ENCODE data around the gene ANKRD28.

Gene ANKRD28

DNA sequence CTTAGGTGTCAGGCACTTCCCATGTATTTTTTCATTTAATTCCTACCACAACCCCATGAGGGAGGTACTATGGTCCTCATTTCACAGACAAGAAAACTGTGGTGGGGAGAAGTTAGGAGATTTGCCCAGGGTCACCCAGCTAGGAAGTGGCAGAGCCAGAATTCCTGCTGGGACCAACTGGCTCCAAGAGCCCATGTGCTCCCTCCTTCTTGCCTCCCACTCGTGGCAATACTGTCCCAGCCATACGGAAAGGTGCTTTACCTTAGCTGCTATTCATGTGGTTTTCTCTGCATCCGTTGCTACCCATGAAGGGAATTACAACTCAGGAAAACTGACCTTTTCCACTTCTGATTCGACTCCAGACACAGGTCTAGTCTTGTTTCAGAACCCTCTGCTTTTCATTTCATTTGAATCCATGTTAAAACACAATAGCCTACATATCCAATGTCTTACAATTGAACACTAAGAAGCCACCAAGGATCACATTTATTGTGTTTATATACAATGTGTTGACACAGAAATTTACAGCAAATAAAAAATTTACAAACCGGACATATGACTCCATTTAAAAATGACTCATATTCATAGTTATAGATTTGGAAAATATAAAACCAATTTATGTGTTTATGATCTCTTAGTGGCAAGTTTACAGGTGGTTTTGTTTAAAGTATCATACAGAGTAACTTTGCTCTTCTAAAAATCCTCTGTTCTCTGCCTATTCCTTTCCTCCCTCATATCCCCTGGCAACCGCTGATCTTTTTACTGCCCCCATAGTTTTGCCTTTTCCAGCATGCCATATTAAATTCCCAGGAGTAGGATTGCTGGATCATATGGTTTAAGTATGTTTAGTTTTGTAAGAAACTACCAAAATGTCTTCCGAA is 137.5 kb downstream of the ANKRD28 start:
- DNase-seq: no peak

DNA sequence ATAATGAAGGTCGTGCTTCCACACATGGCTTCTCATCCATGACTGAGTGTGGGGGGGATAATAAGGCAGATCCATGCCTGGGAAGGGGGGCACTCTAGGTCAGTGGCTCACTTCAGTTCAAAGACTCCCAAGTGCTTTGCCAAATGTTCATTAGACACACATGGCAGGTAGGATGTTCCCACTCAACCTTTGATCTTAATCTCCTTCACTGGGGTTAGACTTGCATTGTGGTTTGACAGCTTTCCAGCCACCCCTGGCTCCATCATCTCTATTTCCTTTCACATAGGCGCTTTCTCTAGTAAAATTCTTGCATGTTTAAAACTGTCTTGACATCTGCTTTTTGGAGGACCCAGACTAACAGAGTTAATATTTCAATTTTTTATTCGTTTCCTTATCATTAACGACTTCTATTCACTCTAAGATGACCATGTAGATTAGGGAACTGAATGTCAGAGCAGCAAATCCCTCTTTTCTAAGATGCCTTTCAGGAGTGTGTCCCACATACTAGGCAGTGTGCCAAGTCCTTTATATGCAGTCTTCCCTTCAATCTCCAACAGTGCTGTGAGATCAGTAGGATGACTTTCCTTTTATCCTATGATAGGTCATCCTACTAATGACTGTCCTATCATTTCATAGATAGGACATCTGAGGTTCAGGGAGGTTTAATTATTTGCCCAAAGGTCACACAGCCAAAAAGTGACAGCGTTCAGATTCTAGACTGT is 138.4 kb downstream of the ANKRD28 start:
- no peak for DNase-seq

DNA sequence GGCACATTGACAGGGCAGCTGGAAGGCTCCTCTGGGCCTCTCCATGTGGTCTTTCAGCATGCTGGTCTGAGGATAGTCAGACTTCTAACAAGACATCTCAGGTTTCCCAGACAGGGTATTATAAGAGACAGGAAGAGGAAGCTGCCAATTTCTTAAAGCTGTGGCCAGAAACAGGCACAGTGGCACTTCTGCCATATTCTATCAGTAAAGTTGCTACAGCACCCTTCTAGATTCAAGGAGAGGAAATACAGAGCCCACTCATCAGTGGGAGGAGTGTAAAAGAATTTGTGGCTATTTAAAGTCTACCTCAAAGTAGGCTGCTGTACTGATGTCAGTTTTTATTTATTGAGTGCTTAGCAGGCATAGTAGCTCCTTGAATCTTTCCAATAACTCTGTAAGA is 140.8 kb downstream of the ANKRD28 start:
- DNase-seq: no peak

DNA sequence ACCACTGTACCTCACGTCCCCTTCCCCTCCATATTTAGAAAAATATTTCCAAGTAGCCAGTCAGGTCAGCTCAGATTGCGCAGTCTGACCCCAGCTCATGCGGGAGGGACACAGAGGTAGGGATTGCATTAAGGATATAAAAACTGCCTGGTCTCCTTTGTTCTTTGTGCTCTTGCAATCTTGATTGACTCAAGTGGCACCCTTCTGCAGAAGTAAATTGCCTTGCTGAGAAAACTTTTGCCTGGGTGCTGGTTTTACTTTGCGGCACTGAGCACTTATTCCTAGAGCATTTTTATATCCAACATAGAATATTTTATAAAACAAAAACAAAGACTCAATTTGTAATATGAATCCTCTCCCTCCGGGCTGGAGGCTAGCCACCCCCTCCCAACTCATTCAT is 141.4 kb downstream of the ANKRD28 start:
- DNase-seq: no peak

DNA sequence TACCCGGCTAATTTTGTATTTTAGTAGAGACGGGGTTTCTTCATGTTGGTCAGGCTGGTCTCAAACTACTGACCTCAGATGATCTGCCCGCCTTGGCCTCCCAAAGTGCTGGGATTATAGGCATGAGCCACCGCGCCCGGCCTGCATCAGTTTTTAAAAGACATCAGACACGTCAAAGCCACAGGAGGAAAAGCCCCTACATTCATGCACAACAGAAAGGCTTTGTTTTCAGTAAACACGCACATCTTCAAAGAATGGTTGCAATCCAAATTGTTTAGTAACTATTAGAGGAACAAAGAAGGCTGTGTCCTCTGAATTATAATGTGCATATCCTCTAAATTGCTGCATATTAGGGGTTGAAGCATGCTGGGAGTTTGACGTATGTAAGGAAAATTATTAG is 142.9 kb downstream of the ANKRD28 start:
- no peak for DNase-seq

DNA sequence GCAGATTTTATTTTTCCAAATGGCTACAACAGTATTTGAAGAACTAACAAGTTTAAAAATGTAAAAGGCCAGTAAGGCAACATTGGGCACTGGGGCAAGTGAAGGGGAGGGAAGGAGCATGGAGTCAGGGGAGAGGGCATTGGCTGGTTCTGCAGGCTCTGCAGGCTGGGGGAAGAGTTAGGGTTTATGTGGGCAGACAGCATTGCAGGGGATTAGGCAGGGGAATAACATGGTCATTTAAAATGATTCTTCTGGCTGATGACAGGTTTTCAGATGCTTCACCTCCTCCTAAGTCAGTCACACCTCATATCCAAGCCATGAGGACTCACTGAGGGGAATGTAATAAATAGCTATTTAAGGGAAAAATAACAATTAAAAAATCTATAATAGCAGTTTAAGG is 143.7 kb downstream of the ANKRD28 start:
- DNase-seq: no peak

DNA sequence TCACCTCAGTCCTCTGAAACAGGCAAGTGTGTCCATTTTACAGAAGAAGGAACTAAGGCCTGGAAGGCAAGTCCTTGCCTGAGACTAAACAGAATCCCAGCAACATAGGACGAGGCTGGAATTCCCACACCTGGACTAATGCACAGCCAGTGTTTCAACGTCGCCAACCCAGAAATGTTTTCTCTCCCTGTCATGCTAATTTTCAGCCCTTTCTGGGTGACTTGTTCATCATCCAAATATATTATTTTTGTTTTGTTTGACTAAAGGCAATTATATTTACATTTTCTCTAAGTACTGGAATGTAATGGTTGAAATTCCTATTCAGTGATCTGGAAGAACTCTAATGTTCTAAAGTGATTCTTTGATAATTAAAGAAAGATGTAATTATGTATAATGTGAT is 144.5 kb downstream of the ANKRD28 start:
- DNase-seq: no peak

DNA sequence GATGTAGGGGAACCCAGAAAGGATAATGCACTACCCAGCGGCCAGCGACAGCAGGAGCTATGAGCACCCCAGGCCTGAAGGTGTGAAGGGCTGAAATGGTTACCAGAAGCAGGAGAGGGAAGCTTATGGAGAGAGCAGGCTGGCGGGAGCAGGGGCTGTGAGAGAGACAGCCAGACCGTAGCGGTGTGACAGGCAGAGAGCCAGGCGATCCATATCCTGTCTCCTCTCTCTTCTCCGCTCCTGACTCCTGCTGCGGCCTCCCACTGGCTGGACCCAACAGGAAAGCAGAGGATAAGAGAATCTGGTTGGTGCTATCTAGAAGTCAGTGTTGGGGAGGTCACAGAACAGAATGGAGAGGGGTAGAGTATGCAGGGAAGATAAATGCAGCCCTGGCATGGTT is 146.4 kb downstream of the ANKRD28 start:
- DNase-seq: no peak

DNA sequence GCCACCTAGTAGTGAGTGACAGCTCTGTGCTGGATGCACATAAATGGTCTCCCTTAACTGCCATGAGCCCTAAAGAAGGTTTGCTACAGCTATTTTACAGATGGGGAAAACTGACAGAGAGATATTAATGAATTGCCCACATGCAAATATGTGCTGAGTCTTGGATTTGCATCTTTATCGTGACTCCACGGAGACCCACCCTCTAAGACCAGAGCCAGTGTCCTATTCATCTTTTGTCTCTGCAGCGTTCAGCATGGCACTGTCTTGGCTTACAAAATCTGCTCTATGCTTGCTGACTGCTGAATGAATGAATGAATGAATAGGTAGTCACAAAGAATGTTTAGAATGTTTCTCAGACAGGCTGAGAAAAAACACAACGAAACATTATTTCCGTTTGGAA is 147.9 kb downstream of the ANKRD28 start:
- no peak for DNase-seq

DNA sequence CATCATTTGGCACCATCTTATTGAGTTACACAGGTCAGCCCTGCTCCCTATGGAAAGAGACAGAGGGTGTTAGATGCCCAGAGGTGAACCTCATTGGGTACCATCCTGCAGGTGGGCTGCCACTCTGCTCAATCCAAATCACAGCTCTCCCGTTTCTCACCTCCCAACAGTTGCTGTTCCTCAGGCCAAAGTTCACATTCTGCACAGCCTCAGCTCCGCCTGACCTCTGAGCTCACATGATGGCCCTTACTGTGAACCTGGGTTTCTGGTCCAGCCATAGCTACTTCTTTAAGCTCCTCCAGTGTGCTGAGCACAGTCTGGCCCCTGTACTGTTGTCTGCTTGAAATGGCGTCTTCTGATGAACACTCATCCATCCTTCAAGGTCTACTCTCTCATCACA is 148.4 kb downstream of the ANKRD28 start:
- no peak for DNase-seq

DNA sequence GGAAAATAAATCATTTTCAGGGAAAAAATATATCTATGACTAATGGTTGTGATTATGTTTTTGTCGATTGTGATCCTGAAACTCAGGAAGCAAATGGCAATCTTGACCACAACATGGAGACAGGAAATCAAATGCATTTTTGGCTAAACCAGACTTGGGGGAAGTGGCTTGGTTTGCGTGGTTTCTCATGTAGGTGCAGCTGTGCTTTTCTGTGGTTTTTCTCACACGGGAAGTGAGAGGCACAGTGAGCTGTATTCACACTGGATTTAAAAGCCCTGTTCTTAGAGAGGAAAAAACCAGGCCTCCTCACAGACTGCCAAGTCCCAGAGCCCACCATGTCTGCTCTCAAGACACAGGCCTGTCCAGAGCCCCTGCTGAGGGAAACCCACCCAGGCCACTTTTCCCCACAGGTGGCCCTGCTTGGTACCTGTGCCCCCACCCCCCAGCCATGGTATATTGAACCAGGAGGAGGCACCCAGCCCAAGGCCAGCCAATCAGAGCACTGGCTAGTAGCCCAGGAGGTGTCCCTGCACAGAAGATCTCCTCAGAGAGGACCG is 150.1 kb downstream of the ANKRD28 start:
- DNase-seq: no peak

DNA sequence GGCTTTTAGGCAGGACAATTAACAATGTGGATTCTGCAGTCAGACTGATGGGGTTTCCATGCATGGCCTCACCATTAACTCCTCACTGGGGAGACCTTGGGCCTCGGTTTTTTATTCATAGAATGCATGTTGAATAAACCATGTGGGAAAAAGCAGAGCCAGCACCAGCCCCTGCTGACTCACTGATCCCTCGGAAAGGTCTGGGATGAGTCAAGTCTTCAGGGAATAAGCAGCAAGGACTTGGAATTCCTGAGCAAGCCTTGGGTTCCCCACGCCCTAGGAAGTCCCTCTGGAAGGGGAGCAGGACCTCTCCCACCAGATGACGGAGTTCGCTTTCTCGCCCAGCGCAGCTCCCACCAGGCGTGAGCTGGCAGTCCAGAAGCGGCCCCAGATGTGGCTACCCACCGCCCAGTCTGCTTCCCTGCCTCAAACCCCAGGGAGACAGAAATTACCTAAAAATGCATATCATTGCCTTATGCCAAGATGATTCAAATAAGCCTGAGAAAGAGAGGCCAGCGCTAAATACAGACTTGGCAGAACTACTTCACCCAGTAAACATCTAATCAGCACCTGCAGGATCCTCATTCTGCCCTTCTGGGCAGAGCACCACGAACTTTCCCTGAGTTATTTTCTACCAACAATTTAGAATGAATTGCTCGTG is 150.8 kb downstream of the ANKRD28 start:
- DNase-seq: no peak

DNA sequence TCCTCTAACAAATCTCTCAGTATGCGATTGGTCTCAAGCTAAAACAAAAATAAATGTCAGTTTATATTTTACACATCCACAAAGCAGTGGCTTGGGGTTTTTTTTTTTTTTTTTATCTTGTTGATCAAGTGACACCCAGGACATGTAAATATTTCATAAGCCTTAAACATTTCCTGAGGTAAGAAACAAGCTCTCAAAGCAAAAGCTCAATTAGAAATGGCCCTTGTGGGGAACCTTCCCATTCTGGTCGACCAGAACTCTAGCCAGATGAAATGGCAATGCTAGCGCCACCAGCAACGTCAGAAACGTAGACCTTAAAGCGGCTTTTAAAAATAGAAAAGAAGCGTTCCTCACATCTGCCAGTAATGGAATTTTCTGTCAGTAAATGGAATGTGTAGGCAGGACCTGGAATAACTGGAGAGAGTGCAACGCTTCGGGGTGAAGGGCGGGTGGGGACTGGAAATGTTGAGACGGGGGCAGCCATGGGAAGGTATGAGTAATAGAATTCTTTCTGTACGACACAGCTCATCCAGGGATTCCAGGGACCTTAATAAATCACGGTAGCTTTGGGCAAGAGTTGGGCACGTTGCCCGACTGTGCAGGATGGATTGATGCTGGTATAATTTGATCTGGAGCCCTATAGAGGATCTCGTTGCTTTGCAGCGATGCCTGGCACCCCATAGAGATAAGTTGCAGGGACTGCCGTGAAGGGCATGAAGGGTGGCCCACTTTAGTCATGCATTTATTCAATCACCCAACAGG is 151.9 kb downstream of the ANKRD28 start:
- DNase-seq: no peak

DNA sequence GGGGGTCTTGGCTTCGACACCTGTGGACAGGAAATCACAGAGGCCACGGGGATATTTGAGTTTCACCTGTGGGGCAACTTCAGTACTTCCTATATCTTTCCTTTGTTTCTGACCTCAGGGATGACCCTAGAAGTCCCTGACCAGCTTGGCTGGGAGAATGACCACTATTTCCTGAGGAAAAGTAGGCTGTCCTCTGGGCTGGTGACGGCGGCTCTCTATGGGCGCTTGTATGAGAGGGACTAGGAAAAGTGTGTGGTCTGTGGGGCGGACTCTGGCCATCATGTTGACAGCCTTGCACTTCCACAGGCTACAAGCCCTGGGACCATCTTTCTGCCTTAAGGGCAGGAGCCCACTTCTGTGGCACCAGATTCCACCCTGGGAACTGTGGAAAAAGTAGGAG is 152.5 kb downstream of the ANKRD28 start:
- DNase-seq: no peak

DNA sequence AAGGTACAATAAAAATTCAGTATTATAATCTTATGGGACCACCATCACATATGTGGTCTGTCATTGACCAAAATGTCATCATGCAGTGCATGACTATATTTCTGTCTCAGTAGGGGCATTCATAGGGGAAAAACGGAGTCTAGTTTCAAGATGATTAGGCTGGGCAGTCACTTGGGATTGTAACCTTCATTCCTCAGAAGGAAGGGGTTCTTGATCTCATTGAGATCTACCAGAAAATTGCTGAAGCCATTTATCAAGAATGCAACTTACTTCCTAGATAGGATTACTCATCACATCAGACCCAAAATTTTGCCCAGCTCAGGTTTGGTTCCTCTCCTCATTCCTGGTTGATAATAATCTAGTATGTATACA is 158.9 kb downstream of the ANKRD28 start:
- no peak for DNase-seq

DNA sequence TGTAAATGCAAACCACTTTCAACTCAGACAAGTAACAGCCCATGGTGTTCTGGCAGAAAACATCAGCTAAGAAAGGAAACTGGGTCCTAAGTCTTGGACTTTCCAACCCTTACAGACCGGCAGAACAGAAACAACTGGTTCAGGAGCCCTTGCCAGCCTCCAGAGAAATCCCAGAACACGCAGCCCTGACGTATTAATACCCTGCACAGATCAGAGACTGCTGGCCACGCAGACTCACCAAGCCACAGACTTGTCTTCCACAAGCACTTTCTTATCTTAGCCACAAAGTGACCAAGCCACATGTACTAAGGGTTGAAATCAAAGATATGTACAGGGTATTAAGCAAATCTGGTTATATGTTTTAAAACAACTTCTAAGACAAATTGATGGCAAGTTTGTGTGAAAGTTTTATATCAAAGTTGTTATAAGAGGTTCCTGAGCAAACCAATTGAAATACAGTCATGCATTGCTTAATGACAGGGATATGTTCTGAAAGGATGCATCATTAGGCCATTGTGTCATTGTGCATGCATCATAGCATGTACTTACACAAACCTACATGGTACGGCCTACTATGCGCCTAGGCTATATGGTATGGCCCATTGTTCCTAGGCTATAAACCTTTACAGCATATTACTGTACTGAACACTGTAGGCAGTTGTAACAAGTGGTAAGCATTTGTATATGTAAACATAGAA is 159.4 kb downstream of the ANKRD28 start:
- DNase-seq: no peak

DNA sequence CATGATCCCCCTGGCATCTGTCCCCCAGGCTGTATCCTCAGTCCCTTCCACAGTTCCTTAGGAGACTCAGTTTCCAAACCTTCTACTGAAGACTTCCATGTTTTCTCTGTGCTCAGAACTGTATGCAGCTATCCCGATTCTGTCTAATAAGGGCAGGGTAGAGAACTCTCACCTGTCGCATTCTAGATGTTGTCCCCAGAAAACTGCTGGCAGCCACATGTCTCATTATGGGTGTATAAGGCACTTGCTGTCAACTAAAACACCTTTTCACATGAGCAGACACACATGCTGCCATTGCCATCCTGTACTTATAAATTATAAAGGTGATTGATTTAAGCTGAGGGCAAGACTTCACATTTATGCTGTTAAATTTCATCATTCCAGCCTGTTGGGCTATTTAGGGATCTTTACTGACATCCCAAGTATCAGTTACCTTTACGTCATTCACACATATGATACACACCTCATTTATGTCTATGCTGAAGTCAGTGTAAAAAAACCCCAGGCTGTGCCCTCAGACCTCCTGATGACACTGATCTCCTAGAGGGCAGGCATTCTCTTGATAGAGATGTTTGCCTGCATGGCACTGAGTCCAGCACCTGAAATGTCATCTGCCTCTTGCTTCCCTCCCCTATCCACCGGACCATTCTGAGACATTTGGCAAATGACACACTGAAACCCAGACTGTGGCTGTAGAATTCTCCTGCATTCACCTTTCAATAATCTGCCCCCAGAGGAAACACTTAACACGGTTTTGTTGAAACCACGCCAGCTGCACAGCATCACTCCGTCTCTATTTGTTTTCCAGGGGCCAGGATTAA is 160.4 kb downstream of the ANKRD28 start:
- no peak for DNase-seq

DNA sequence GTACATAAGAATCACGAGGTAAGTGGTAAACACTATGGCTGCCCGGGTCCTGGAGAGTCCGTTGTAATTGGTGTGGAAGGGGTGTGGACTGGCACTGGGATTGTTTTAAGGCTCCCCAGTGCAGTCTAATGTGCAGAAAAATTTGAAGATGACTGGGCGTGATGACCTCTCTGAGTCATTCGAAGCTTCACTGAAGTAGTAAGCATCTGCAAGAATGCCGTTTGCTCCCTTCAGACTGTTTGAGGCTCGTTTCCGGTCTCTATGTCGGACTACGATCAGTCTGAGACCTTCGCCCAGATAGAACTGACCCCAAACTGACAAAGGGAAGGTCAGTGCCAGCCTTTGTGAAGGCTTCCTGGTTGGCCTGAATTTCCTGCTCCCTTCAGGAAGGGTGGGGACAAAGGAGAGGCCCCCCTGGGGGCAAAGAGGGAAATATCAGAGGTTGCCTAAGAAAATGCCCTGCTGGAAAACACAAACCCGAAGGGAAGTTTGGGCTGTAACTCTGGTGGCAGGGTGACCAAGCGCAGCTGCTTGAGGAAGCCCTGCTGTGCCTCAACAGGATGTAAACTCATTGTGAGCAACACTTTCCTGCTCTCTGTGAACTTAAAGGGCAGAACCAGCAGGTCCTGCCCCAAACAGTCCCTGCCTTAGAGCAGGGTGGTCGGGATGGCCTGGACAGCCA is 161.6 kb downstream of the ANKRD28 start:
- DNase-seq: no peak

DNA sequence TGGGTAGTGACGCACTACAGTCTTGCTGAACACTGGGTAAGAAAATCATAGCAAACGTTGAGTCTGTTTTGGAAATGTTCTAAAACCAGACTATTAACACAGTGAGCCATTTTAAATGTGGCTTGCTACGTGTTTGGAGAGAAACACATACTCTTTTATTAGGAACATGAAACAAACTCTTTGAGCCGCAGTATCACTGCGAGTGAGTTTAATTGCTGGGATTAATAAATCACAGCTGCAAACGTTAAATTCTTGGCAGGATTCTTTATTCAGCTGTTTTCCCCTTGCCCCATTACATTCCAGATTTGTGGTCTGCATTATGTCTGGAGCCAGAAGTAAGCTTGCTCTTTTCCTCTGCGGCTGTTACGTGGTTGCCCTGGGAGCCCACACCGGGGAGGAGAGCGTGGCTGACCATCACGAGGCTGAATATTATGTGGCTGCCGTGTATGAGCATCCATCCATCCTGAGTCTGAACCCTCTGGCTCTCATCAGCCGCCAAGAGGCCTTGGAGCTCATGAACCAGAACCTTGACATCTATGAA is 162.6 kb downstream of the ANKRD28 start:
- no peak for DNase-seq

DNA sequence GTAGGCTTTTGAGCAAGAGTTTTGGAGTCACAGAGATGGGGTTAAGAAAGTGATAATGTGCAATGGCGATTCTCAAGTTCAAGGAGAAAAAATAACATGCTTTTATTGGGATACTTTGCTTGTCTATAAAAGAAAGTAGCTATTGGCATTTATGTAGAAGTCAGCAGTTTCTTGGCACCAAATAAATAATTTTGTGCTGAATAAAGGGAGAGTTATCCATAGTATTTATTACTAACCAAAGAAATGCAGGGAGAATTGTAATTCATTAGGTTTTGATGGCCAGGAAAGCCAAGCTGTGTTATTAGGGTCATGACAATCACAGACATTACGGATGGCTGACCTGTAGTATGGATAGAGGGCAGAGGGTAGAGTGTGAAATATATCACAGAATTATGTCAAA is 163.1 kb downstream of the ANKRD28 start:
- no peak for DNase-seq
